Activated naive CD4-positive, alpha-beta T cell treated with anti-CD3 and anti-CD28 coated beads, Interleukin-2, amount 50 U/mL, for 16 hours (primary cell): Measurements from ENCODE around the gene ATP11A.

Experiments used
- DNase-seq: peaks from one replicate; pipeline ENCODE4 v3.0.0-alpha.2; 2020

ATP11A gene

DNA sequence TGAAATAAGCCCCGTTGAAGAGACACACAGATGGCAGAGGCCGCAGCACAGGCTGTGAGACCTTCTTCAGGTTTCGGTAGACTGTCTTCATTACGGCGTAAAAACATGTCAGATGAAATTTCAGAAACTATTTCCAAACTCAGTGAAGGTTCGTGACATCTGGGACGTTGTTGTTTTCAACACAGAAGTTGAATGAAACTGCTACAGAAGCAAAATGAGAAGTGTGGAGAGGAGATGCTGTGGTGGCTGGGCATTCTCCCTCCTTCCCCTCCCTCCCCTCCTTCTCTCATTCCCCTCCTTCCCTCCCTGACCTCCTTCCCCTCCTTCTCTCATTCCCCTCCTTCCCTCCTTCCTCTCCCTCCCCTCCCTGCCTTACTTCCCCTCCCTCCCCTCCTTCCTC, 113.6 kb downstream of the ATP11A start:
- no peak for DNase-seq

GRCh38 chr13:112804374-112804773, 114.5 kb downstream of the ATP11A start:
- no peak for DNase-seq

DNA sequence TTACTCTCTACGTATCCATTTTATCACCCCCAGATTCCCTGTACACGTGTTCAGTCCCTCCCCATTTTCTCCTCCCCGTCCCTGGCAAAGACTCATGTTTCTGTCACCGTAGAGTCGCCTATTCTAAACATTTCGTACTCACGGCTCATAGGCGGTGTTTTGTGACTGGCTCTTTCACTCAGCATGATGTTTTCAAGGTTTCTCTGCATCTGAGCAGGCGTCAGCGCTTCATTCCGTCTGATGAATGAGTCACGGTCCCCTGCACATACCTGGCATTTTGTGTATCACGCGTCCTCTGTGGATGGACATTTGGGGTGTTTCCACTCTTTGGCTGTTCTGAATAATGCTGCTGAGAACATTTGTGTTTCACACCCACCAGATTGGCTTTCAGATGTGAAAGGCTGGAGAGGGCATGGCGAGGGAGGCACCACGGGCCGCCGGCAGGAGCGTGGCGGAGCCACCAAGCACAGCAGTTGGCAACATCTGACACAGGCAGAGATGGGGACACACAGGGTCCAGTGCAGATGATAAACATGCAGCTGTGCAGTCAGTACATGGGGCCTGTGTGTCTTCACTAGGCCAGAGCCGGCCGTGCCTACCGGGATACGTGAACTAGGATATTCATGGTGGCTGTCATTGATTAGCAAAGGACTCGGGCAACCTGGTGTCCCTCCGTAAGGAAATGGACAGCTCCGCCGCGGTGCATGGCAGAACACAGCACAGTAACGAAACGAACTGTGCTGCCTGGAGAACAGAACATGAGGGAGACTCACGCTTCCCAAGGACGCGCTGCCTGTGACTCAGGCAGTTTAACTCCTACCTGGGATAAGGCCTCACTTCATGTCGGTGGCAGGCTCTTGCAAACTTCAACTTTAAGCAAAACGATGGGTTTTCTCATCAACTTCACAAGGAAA, 117.2 kb downstream of the ATP11A start:
- no peak for DNase-seq

- DNase-seq: no peak
Observed at GRCh38 chr13:112807653-112808376, 118.0 kb downstream of the ATP11A start.

GRCh38 chr13:112808377-112809140, 118.7 kb downstream of the ATP11A start:
- no peak for DNase-seq

DNA sequence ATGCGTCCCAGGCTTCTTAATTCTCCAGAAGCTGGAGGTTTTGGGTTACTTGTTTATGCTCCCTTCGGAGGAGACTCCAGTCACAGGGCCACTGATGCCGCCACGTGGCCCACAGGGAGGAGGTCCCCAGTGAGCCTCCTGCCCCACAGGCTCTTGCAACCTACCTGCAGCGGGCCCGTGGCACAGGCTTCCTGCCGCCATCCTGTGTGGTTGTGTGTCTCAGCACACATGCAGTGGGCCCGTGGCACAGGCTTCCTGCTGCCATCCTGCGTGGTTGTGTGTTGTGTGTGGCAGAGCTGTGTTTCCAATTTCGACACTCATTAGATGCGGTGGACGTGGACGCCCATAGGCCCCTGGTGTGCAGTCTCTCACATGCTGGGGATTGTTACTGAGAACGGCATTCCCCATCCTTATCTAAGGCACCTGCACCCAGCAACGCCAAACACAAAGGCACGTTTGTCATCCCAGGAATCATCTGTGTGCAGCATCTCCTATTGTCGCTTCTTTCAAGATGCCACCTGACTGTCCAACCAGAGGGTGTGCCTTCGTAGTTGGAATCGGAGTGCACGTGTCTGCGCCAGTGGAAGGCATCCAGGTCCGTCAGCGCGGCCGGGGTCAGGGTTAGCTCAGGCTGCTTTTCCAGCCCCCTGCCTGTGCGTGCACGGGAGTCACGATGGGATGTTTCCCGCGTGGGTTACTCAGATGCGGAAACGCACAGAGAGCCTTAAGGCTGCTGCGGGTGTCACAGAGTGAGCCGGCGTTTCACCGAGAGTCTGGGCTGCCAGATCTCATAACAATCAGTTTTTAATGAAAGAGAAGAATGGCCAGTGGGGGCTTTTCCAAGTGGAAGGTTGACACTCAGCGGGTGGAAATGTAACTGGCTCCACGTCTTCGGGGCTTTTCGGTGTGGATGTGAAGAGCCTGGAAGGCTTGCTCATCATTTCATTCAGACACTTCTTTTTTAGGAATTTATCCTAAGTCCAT, 119.8 kb downstream of the ATP11A start:
- no peak for DNase-seq

DNA sequence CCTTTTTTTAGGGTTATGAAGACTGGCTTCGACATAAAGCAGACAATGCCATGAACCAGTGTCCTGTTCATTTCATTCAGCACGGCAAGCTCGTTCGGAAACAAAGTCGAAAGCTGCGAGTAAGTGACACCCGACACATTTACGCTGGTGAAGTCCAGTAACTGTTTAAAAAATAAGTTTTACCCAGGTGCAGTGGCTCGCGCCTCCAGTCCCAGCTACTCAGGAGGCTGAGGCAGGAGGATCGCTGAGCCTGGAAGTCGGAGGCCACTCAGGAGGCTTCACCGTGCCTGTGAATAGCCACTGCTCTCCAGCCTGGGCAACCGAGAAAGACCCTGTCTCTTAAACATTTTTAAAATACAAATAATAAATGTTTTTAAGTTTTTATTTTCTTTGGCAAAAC, 120.8 kb downstream of the ATP11A start:
- DNase-seq: no peak

- no peak for DNase-seq
Observed at GRCh38 chr13:112812306-112813055, 122.6 kb downstream of the ATP11A start.

GRCh38 chr13:112813552-112813951, 123.7 kb downstream of the ATP11A start:
- DNase-seq: no peak

DNA sequence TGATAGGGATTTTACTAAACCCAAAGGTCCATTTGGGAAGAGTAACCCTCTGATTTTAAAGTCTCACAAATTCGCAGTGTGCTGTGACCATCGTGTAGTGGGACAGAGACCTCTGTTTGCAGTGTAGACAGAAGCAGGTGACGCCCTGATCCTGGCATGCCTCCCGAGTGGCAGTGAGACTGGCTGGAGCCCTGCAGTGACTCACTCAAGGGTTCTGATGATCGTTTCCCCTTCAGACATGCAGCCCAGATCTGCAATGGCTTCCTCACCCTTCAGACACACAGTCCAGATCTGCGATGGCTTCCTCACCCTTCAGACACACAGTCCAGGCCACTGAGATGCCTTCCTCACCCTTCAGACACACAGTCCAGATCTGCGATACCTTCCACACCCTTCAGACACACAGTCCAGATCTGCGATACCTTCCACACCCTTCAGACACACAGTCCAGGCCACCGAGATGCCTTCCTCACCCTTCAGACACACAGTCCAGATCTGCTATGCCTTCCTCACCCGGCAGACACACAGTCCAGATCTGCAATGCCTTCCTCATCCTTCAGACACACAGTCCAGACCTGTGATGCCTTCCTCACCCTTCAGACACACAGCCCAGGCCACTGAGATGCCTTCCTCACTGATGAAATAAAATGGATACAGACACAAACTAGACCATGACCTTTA, 125.2 kb downstream of the ATP11A start:
- no peak for DNase-seq

DNA sequence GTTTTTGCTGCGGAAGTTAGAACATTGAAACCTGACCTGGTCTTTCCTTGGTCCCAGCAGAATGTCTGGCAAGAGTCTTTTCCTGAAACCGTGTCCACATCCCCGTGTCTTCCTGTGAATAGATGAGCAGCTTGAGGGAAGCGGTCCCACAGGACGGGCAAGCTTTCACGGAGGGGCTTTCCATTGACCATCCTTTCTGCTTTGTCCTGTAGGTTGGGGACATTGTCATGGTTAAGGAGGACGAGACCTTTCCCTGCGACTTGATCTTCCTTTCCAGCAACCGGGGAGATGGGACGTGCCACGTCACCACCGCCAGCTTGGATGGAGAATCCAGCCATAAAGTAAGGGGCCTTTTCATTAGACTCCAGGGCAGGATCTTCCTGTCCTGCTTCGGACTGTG, 126.0 kb downstream of the ATP11A start:
- no peak for DNase-seq

DNA sequence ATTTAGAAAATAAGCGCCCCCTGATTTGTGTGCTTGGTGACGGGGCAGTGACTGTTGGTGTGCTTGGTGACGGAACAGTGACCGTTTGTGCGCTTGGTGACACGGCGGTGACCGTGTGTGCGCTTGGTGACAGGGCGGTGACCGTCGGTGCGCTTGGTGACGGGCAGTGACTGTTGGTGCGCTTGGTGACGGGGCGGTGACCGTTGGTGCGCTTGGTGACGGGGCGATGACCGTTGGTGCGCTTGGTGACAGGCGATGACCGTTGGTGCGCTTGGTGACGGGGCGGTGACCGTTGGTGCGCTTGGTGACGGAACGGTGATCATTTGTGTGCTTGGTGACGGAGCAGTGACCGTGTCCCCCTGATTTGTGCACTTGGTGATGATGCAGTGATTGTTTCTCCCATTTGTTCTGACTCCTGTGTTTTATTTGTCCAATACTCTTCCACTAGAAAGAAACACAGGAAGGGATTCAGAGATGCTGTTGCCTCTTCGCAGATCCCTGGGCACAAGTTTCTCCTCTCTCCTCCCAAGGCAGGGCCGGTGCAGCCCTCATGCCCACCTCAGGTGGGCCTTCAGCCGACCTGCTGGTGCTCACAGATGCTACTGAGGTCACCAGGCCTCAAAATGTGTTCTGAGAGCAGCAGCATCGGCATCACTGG, 128.3 kb downstream of the ATP11A start:
- no peak for DNase-seq

- no peak for DNase-seq
Observed at GRCh38 chr13:112818698-112819045, 128.8 kb downstream of the ATP11A start.

DNA sequence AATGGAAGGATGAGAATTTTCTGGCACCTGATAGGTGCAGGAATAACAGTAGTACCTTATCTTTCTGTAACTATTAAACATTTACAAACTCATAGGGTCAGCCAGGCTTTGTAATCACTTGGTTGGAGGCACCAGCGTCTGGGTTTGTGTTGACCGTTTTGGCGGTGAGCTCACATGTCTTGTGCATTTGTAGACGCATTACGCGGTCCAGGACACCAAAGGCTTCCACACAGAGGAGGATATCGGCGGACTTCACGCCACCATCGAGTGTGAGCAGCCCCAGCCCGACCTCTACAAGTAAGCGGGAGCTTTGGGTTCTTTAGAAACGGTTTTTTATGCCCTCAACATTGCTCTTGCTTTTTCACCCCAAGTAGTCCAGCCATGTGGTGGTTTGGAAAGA, 129.3 kb downstream of the ATP11A start:
- no peak for DNase-seq

- no peak for DNase-seq
Observed at GRCh38 chr13:112819816-112820215, 130.0 kb downstream of the ATP11A start.

DNA sequence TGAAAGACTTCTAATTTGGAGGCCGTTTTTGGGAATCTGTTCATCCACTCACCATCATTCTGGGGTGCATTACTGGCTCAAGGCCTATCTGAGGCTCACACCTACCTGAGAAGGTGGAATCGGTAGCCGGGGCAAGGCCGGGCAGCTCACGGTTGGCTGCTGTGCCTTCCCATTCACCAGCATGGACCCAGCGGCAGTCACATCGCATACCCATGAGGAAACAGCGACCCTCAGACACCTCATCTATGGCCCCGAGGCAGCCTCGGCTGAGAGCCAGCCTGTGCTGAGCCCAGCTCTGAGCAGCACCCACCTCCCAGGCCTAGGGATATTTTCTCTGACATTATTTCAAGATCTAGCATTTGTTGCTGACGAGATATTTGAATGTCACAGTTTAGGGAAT, 130.5 kb downstream of the ATP11A start:
- no peak for DNase-seq

DNA sequence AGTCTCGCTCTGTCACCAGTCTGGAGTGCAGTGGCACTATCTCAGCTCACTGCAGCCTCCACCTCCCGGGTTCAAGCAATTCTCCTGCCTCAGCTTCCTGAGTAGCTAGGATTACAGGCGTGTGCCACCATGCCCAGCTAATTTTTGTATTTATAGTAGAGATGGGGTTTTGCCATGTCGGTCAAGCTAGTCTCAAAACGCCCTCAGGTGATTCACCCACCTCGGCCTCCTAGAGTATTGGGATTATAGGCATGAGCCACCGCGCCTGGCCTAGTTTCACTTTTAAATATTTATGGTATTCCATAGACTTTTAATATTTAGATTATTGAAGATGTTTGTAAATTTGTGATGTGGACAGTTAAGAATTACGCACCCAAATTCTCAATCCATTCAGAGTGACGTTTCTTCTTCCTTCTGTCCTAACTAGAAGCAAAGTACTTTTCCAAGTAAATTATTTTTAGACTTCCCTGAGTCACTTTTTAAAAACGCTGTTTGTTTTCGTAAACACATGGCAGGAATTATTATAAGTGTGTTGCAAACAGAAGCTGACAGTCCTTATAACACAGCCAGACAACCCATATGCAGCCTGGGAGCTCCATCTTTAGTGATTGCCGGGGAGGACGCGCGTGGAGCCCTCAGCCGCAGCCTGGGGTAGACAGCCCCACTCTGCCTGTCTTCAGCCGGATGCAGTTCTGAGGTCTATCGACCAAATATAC, 131.7 kb downstream of the ATP11A start:
- DNase-seq: no peak

DNA sequence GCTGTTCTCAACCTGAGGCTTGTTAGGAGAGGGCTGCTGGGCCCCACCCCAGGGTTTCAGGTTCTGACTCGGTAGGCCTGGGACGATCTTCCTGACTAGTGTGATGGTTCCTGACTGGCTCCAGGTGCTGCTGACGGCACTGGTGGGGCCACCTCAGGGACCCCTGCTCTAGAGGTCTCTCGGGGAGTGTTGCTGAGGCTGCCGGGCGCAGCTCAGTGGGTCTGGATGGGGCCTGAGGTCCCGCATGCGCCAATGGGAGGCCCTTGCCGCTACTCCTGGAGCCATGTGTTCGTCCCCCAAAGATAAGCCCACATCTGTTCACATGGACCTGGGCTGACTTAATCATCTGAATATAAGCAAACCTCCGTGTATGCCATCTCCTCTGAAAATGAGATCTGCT, 133.0 kb downstream of the ATP11A start:
- DNase-seq: no peak

DNA sequence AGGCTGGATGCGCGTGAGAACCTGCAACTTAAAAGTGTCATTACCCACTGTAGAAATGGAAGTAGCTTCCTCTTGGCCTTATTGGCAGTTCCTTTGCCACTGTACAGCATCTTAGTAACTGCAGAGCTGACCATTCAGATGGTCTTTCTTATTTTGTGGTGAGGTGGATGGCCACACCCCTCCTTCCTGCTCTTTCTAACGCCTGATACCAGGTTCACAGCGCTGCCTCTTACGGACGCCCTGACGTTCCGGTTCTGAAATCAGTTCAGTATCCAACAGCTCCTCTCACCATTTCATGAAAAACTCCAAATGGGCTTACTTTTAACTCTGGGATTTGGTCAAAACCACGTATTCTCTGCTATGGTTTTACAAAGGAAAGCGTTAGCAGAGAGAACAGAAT, 134.6 kb downstream of the ATP11A start:
- no peak for DNase-seq

DNA sequence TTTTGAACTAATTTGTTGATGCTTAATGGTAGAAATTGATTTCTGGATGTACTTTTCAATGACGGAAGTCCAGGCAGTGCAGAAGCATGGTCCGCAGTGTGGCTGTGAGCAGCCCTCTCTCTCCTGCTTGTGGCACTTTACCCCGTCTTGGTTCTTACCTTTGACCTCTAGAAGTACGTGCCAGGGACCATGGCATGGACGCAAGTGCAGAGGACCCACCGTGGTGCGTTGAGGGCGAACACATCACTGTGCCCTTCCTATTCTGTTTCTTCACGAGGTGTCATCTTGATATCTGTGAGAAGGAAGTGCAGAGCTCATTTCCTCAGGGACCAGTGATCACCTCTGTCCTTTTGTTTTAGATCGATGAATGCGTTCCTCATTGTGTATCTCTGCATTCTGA, 135.2 kb downstream of the ATP11A start:
- DNase-seq: no peak
